Kidney capillary endothelial cell (primary cell): ENCODE measurements around the gene STX10.
A peak's percentile ranks its signal among the peaks of the same experiment; 100 is the strongest.
"Not testable (repeated sequence)": the region's sequence is repeated elsewhere in the genome, so short reads cannot be mapped to it uniquely, and the experiment has no call there.

Experiments
- DNase-seq: peaks from one replicate; pipeline ENCODE4 v3.0.0-alpha.2; 2018; ENCODE audit warnings: low spot score

Gene STX10

DNA sequence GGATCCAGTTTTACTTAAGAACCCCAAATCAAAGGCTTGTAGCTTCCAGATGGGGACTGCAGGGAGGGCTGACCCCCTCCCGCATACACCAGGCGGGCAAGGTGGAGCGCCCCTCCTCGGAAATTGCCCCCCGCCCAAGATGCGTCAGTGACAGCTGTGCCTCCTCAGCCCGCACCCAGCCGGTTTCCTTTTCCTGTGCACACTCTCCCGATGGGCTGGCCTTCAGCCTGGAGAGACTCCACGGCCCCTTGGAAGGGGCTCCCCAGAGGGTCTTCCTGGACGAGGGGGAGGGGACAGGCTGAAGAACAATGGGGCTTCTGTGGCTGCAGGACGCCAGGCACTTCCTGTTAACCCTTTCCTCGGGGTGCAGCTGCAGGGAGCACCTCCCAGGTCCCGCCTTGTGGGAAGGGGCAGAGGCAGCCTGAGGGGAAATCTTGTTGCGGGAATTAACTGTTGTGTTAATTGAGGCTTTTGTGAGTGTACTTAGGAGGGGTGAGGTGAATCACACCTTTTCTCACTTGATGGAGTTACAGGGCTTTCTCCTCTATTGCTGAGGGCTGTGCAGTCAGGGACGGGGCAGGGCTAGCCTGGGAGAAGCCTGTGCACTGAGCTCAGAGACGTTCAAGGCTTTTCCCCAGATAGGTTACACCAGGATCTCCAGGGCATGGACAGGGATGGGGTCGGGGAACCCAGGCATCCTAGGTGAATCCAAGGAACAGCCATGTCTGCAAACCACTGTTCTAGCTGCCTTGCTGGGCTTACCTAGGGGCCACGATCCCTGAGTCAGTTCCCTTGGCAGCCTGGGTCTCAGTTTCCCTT is 14.4 kb upstream of the STX10 start:
- peak; percentile 99 for DNase-seq

DNA sequence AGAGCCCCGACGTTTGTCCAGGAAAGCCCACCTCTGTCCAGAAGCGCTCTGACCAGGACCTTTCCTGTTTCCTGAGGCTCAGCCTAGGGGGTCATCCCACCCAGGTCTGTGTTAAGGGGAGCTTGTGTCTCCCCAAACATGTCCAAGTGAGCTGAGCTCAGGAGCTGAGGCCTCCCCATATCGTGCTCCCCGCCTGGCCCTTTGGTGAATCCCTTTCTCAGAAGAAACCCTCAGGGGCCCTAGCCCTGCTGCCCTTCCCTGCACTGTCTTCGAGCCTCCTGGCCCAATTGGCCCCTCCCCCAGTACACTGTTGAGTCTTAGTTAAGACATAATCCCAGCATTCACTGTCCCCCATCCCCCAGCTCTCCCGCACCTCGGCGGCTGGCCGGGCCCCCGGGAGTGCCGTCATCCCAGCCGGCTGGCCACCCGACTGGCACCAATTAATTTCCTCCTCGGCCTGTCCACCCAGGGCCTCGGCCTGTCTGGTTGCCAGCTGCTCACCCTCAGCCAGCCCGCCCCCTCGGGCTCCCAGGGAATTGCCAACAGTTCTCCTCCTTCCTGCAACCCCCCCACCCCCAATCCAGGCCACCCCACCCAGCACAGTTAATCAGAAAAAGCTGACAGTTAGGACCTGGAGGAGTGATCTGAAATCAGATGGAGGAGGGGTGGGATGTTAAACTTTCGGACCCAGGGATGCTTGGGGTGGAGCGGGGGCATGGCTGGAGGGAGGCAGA is 13.6 kb upstream of the STX10 start:
- DNase-seq, result peak; percentile 95

DNA sequence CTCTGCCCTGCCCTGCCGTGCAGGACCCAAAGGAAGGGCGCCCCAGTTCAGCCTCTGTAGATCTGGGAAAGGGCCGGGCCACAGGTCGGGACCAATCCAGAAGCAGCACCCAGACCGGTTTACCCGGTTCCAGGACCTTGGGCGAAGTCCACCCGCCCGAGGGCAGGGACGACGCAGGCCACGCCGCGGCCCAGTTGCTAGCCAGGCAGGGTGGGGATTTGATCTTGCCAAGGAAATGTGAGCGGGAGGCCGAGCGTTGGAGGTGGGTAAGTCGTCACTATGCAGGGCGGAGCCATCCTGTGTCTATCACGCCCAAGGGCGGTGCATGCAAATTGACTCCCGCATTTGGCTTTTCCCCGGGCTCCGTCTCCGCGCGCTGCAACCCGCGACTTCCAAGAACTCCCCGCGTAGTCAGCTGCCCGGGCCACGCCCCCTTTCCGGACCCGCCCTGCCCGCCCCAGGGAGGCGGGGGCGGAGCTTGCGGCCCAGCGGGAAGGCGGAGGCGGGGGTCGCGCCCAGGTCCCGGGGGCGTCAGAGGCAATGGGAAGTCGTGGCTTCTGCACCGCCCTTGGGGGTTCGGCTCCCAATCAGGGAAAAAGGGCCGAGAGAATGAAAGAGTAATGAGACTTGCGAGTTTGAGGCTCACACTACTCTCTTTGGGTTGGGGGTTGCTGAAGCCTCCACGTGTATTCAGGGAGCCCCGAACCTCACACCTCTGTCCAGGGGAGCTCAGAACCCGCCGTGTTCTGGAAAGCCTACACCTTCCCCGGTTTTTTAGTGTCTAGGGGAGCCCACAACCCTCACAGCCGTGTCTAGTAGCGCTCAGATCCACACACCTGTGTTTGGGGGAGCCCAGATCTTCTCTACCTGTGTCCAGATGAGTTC is 12.8 kb upstream of the STX10 start:
- peak; percentile 98 for DNase-seq

DNA sequence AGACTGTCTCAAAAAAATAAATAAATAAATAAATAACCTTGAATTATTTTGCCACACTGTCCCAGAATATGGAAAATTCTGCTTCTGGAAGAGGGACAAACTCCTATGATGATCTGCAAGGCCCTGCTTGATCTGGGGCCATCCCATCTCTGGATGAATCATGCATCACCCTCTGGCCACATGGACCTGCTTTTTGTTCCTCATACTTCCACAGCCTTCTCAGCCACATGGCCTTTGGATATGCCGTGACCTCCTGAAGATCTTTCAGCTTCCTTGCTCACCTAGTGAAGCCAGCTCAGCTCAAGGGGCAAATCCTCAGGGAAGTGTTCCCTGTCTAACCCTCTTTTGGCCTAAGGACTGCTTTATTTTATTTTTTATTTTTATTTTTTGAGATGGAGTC is 10.4 kb upstream of the STX10 start:
- no peak for DNase-seq

DNA sequence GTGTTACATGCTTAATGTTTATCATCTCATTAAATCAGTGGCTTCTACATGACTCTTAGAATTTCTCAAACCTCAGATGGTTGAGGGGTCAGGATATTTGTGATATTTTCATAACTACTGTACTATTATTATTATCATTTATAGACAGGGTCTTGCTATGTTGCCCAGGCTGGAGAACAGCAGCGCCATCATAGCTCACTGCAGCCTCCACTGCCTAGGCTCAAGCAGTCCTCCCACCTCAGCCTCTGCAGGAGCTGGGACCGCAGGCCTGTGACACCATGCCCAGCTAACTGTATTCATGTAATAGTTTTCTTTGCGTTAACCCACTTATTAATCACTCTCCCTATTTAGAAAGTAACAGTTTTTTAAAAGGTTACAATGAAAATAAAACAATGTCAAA is 9.5 kb upstream of the STX10 start:
- DNase-seq, result no peak

GRCh38 chr19:13155472-13156359 is 5.5 kb upstream of the STX10 start:
- DNase-seq, result peak; percentile 83

DNA sequence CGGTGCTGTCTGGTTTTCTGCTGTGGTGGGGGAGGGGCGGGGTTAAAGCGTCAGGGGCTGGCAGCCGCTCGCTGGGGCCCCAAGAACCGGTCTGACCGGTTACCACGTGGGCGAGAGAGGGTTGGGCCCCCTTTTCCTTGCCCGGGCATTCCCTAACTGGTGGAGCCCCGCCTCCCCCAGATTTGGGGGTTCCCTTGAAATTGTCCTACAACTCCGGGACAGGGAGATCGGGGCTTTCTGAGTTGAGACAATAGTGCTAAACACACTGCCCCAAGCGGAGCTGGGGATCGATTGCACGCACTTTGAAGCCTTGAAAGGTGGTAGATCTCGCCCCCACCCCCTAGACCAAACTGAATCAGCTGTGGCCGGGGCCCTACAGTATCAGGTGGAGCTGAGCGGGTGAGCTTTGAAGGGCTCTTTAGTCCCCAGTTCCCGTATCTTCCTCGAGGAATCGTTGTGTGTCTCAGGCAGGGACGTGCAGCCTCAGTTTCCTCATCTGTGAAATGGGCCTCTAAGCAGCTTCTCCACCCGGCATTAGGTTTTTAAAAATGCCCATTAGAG is 4.8 kb upstream of the STX10 start:
- DNase-seq, result no peak

DNA sequence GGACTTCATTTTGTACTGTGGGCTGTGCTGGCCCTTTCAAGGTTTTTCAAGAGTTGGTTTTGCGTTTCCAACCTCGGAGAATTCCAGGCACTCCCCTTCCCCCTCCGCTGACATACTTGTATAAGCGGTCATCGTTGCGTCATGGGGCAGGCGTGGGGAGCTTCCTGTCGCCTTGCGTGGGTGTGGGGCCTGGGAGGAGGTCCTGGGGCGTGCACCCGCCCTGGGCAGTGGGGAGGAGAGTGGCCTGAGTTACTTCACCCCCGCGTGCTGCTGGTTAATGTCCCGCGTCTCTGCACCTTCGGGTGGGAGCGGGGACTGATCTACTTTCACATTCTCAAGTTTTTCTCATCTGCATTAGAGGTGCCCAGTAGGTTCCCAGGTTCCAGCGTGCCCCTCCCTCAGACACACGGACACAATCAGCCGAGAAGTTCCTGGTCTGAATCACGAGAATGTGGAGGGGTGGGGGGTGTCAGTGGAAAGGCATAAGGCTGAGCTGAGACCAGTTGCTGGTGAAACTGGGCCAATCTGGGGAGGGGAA is 4.1 kb upstream of the STX10 start:
- DNase-seq, result no peak

- no peak for DNase-seq
Observed at GRCh38 chr19:13153569-13154240, 3.5 kb upstream of the STX10 start.

DNA sequence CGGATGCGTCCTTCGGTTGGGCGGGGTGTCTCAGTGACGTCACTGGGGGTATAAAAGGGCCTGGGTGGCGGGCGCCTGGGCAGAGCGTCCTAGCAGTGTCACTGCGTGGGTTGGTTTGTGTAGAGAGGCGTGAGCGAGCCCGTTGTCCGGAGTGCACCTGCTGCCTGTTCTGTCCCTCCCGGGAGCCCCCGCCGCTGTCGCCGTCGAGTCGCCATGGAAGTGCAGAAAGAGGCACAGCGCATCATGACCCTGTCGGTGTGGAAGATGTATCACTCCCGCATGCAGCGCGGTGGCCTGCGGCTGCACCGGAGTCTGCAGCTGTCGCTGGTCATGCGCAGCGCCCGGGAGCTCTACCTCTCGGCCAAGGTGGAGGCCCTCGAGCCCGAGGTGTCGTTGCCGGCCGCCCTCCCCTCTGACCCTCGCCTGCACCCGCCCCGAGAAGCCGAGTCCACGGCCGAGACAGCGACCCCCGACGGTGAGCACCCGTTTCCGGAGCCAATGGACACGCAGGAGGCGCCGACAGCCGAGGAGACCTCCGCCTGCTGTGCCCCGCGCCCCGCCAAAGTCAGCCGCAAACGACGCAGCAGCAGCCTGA is 2.9 kb upstream of the STX10 start:
- DNase-seq, result peak; percentile 92

DNA sequence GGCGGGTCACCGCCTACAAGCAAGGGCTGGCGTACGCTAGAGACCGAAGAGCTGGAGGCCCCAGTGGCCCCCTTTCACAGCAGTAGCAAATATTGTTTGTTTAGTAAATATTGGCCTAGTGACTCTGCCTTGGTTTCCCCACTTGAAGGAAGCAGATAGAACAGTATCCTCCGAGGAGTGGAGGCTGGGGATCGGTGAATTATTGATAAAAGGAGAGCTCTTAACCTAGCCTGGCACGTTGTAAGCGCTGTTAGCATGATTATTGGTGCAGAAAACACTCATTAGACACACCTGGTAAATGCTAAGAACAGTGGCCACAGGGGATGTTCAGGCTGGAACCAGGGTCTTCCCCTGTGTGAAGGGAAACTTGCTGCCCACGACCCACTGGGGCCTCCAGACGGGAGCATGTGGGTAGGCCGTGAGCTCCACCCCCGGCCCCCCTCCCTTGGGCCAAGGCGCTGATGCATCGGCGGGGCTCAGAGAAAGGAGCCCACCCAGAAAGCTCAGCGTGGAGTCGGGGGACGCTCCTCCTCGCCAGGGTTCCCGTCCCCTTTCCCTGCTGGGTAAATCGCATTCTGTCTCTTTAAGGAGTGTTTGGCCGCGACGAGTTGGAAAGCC is 2.3 kb upstream of the STX10 start:
- DNase-seq, result no peak

DNA sequence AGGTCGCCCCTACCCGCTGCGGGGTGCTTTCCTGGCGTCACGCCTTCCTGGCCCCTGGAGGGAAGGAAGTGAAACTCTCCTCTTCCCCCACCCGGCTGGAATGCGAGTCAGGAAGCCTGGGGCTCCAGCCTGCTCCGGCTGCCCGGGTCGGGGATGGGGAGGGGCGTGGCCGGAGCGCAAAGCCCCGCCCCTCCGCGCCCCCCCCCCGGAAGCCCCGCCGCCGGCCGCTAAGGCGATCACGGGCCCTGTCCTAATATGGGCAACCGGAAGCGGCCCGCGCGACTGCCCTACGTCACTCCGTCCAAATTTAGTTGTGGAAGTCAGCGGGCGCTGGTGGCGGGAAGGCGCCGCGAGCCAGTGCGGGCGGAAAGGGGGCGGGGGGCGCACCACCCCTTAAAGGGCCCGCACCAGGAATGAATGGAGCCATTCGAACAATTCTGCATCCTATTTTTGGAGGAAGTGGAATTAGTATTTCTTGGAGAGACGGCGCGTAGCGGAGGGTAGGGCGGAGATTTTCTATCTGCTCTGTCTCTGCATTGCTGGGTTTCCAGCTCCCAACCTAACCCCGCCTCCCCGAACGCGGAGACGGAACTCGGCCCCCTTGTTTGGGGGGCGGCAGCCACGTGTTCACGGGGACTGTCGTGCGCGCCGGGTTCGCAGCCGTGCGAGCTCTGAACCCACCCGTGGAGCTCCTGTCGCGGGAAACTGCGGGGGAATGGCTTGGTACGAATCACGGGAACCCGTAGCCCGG is 1.6 kb upstream of the STX10 start:
- peak; percentile 95 for DNase-seq

- DNase-seq, result no peak
Observed at GRCh38 chr19:13150931-13151604, 893 bp upstream of the STX10 start.

- DNase-seq, result peak; percentile 50
Observed at GRCh38 chr19:13149628-13150186, 468 bp downstream of the STX10 start.

DNA sequence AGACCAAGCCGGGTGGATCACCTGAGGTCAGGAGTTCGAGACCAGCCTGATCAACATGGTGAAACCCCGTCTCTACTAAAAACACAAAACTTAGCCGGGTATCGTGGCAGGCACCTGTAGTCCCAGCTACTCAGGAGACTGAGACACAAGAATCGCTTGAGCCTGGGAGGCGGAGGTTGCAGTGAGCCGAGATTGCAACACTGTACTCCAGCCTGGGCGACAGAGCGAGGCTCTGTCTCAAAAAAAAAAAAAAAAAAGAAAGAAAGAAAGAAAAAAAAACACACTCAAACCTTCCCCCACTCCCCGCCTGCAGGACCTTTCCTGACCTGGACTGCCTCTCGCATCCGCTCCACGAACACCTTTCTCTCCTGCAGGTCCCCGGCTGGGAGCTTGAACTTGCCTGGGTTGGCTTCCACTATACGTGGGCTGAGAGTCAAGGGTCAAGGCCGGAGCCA is 975 bp downstream of the STX10 start:
- DNase-seq, result not testable (repeated sequence)

DNA sequence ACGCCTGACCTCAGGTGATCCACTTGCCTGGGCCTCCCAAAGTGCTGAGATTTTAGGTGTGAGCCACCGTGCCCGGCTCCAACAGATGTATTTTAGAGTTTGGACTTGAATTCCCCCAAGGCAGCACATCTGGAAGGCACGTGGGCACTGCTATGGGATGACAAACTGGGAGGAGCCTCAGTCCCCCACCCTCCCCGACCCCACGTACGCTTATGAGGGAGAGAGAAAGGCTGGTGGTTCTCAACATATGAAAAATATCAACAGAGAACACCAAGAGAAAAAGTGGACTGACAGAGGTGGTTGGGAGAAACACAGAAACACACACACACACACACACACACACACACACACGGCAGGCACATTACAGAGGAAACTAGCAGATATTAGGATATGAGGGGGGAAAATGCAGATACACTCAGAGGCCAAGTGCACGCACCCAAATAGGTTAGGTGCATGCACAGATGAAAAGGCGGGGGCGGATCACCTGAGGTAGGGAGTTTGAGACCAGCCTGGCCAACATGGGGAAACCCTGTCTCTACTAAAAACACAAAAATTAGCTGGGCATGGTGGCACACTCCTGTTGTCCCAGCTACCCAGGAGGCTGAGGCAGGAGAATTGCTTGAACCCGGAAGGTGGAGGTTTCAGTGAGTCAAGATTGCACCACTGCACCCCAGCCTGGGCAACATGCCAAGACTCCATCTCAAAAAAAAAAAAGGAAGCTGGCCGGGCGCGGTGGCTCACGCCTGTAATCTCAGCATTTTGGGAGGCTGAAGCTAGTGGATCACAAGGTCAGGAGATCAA is 3.2 kb downstream of the STX10 start:
- no peak for DNase-seq
